GM21737 (cell line): ENCODE data around the gene SOBP.
"Not testable (repeated sequence)": the region's sequence is repeated elsewhere in the genome, so short reads cannot be mapped to it uniquely, and the experiment has no call there.

Experiments
- ATAC-seq: cut with Tn5 transposase; IDR thresholded peaks from one replicate; pipeline ENCODE4 v1.9.1; 2021; ENCODE audit warnings: mild to moderate bottlenecking, moderate library complexity; ENCODE audit not compliant: unreplicated experiment

Gene SOBP

GRCh38 chr6:107489636-107490565 lies at the start of gene SOBP:
TSS of gene SOBP (plus strand) at chr6:107490117. CDS start at chr6:107490617, 500 bp downstream.
- no peak for ATAC-seq

- no peak for ATAC-seq
Observed at GRCh38 chr6:107440936-107441335, 49.0 kb upstream of the SOBP start.

GRCh38 chr6:107441682-107442081 lies 48.2 kb upstream of the SOBP start:
- ATAC-seq, result no peak

GRCh38 chr6:107442938-107443607 lies 46.8 kb upstream of the SOBP start:
- ATAC-seq, result no peak

- no peak for ATAC-seq
Observed at GRCh38 chr6:107443608-107444267, 46.2 kb upstream of the SOBP start.

GRCh38 chr6:107444277-107444676 lies 45.6 kb upstream of the SOBP start:
- ATAC-seq, result no peak

- no peak for ATAC-seq
Observed at GRCh38 chr6:107447663-107448216, 42.2 kb upstream of the SOBP start.

GRCh38 chr6:107448776-107449175 lies 41.1 kb upstream of the SOBP start:
- ATAC-seq, result no peak

- ATAC-seq, result peak; percentile 24
Observed at GRCh38 chr6:107458672-107459282, 31.1 kb upstream of the SOBP start.

GRCh38 chr6:107459283-107460082 lies 30.4 kb upstream of the SOBP start, which contains the start of gene PDSS2:
TSS of gene PDSS2 (minus strand) at chr6:107459564. CDS start at chr6:107459285, 279 bp downstream.
- ATAC-seq, result peak; percentile 96

- no peak for ATAC-seq
Observed at GRCh38 chr6:107460083-107460631, 29.8 kb upstream of the SOBP start.

GRCh38 chr6:107466062-107466461 lies 23.9 kb upstream of the SOBP start:
- ATAC-seq, result no peak

- ATAC-seq, result no peak
Observed at GRCh38 chr6:107470364-107470763, 19.6 kb upstream of the SOBP start.

GRCh38 chr6:107473660-107474059 lies 16.3 kb upstream of the SOBP start:
- no peak for ATAC-seq

- not testable (repeated sequence) for ATAC-seq
Observed at GRCh38 chr6:107475360-107475759, 14.6 kb upstream of the SOBP start.

- not testable (repeated sequence) for ATAC-seq
Observed at GRCh38 chr6:107475826-107476225, 14.1 kb upstream of the SOBP start.

GRCh38 chr6:107479089-107479690 lies 10.7 kb upstream of the SOBP start:
- no peak for ATAC-seq

GRCh38 chr6:107485157-107485556 lies 4.8 kb upstream of the SOBP start:
- ATAC-seq, result no peak
